ENCODE measurements around the gene RNASE11. TPM values are rescaled to one million over a fixed set of nuclear protein-coding genes. Genes with fewer than 3 reads are reported as not detected.
A peak's percentile ranks its signal among the peaks of the same experiment; 100 is the strongest.

Gene RNASE11
- polyA plus RNA-seq, 2 of the 4 experiments (the other 2 are of a cell fraction): not detected

GRCh38 chr14:20613094-20614037 is 25.6 kb upstream of the RNASE11 start (continued):
- TF ChIP-seq GATA3 (IDR thresholded peaks at IDR 0.05; ENCODE audit: borderline replicate concordance) (peak; percentile 60; the same call in 1 of the 2 replicates), MYC (IDR thresholded peaks at IDR 0.05; ENCODE audit: borderline replicate concordance, low read length) (peak; percentile 80), ZSCAN20 (CRISPR knock-in tag; IDR thresholded peaks at IDR 0.05) (no peak), HOXB13 (CRISPR knock-in tag; IDR thresholded peaks at IDR 0.05; ENCODE audit: low read depth) (no peak; the same call in 1 of the 2 replicates), JUN (IDR thresholded peaks at IDR 0.05) (peak in 1 of 2 experiments; percentile 55; a peak in 2 of 5 replicates), EHMT2 (IDR thresholded peaks at IDR 0.05; ENCODE audit: low read depth) (no peak), CBX2 (IDR thresholded peaks at IDR 0.05; ENCODE audit: borderline replicate concordance, low read depth) (no peak), NFE2L2 (conservative IDR thresholded peaks at IDR 0.05; ENCODE audit: low read length) (no peak), BHLHE40 (IDR thresholded peaks at IDR 0.05; ENCODE audit: low read depth, low read length) (0 out of 2 replicates have a peak, but pooled peaks have one; percentile 38), EP300 (IDR thresholded peaks at IDR 0.05) (no peak), KDM1A (IDR thresholded peaks at IDR 0.05; ENCODE audit: low read depth) (no peak), CBX8 (IDR thresholded peaks at IDR 0.05) (no peak), CTCF (IDR thresholded peaks at IDR 0.05) (peak; percentile 66), HDAC2 (IDR thresholded peaks at IDR 0.05) (no peak), FOSB (CRISPR knock-in tag; IDR thresholded peaks at IDR 0.05) (no peak), ESRRA (IDR thresholded peaks at IDR 0.05; ENCODE audit: borderline replicate concordance, low read length) (0 out of 2 replicates have a peak, but pooled peaks have one; percentile 44), SREBF2 (IDR thresholded peaks at IDR 0.05) (peak; percentile 79), HES2 (IDR thresholded peaks at IDR 0.05) (no peak), MAX (IDR thresholded peaks at IDR 0.05) (peak; percentile 92), ATOH8 (CRISPR knock-in tag; IDR thresholded peaks at IDR 0.05; ENCODE audit: low read depth) (no peak), USF2 (IDR thresholded peaks at IDR 0.05) (no peak), EHF (CRISPR knock-in tag; IDR thresholded peaks at IDR 0.05) (no peak), RFX5 (IDR thresholded peaks at IDR 0.05) (peak; percentile 16; the same call in 1 of the 2 replicates), CEBPB (IDR thresholded peaks at IDR 0.05) (peak; percentile 53 to 79; a peak in 3 of 4 replicates), TFCP2L1 (CRISPR knock-in tag; IDR thresholded peaks at IDR 0.05) (peak; percentile 75; the same call in 1 of the 2 replicates), BCL3 (IDR thresholded peaks at IDR 0.05) (no peak)

Data from A549 (cell line).